ENCODE results near the gene IVL.

IVL gene

GRCh38 chr1:152907686-152908601 is at the start of gene IVL:
Gene IVL, plus strand, starts transcription at chr1:152908546. Its CDS starts 1,252 bp downstream, at chr1:152909798.
- FAIRE-seq, result no peak

GRCh38 chr1:152859696-152860095 is 48.6 kb upstream of the IVL start, which contains the start of gene LCE7A:
Gene LCE7A, plus strand, starts transcription at chr1:152859996. Its CDS starts 702 bp downstream, at chr1:152860698.
- FAIRE-seq, result no peak

- FAIRE-seq, result no peak
Measured at GRCh38 chr1:152860129-152860528, 48.2 kb upstream of the IVL start.

- no peak for FAIRE-seq
Measured at GRCh38 chr1:152861374-152861773, 47.0 kb upstream of the IVL start.

- no peak for FAIRE-seq
Measured at GRCh38 chr1:152864443-152864842, 43.9 kb upstream of the IVL start.

- FAIRE-seq, result no peak
Measured at GRCh38 chr1:152866321-152866720, 42.0 kb upstream of the IVL start.

GRCh38 chr1:152869808-152870419 is 38.4 kb upstream of the IVL start:
- no peak for FAIRE-seq

- FAIRE-seq, result no peak
Measured at GRCh38 chr1:152870831-152871730, 37.3 kb upstream of the IVL start.

GRCh38 chr1:152871731-152872126 is 36.6 kb upstream of the IVL start:
- FAIRE-seq, result no peak

- FAIRE-seq, result no peak
Measured at GRCh38 chr1:152873495-152873894, 34.9 kb upstream of the IVL start.

GRCh38 chr1:152876827-152877226 is 31.5 kb upstream of the IVL start:
- FAIRE-seq, result no peak

GRCh38 chr1:152878042-152878441 is 30.3 kb upstream of the IVL start, which contains the start of gene SMCP:
Gene SMCP, plus strand, starts transcription at chr1:152878322. Its CDS starts 6,101 bp downstream, at chr1:152884423.
- no peak for FAIRE-seq

- no peak for FAIRE-seq
Measured at GRCh38 chr1:152879559-152880198, 28.7 kb upstream of the IVL start.

GRCh38 chr1:152880316-152880715 is 28.0 kb upstream of the IVL start:
- no peak for FAIRE-seq

GRCh38 chr1:152880907-152881306 is 27.4 kb upstream of the IVL start:
- FAIRE-seq, result no peak

- no peak for FAIRE-seq
Measured at GRCh38 chr1:152884085-152884484, 24.3 kb upstream of the IVL start.

- FAIRE-seq, result no peak
Measured at GRCh38 chr1:152884506-152884905, 23.8 kb upstream of the IVL start.

GRCh38 chr1:152884966-152885624 is 23.3 kb upstream of the IVL start:
- FAIRE-seq, result no peak

- FAIRE-seq, result no peak
Measured at GRCh38 chr1:152886085-152886484, 22.3 kb upstream of the IVL start.

GRCh38 chr1:152886758-152887409 is 21.5 kb upstream of the IVL start:
- FAIRE-seq, result no peak

- no peak for FAIRE-seq
Measured at GRCh38 chr1:152888126-152888525, 20.2 kb upstream of the IVL start.

All from colon (tissue), 2 donors.